K562 (cell line): ENCODE results near the gene STK33. TPM values are rescaled to one million over a fixed set of nuclear protein-coding genes. Genes with fewer than 3 reads are reported as not detected.

Experiments
- CSDE1 ChIP-seq, 2 experiments: fragments of 450-650 bp; IDR thresholded peaks; 2 replicates each; pipeline ENCODE4 v1.6.1; 2016; ENCODE audit warnings: mild to moderate bottlenecking in 1 of 2
- GTF2B ChIP-seq: IDR thresholded peaks from 2 replicates; pipeline ENCODE4 v1.6.1; 2011; ENCODE audit not compliant: insufficient read length; ENCODE audit errors: extremely low read depth
- HNRNPH1 ChIP-seq: fragments of 200-400 bp; formaldehyde crosslinking; optimal IDR thresholded peaks from 2 replicates; pipeline ENCODE3; 2017; ENCODE audit warnings: low read depth, mild to moderate bottlenecking, low read length, moderate library complexity
- HSF4 ChIP-seq: fragments of 250-450 bp; sonication (Bioruptor Pico); IDR thresholded peaks from 2 replicates; pipeline ENCODE4 v2.1.2; 2022; ENCODE audit warnings: mild to moderate bottlenecking, moderate library complexity, borderline replicate concordance
- KDM4B ChIP-seq, 2 experiments: fragments of 450-650 bp in 1 of 2; sonication (generic) in 1 of 2; IDR thresholded peaks; 2 replicates each; pipeline ENCODE4 v1.6.1; 2016 to 2017; ENCODE audit warnings: borderline replicate concordance in 2 of 2, antibody characterized with exemption in 1 of 2, low read depth in 1 of 2, mild to moderate bottlenecking in 1 of 2
- MCM5 ChIP-seq: fragments of 450-650 bp; IDR thresholded peaks from 2 replicates; pipeline ENCODE4 v1.6.1; 2016; ENCODE audit warnings: low read depth
- MTF1 ChIP-seq: fragments of 250-450 bp; sonication (Bioruptor Pico); IDR thresholded peaks from 2 replicates; pipeline ENCODE4 v1.9.0; 2021; ENCODE audit warnings: moderate library complexity, mild to moderate bottlenecking, inconsistent platforms, borderline replicate concordance
- NR1H2 ChIP-seq: sonication (generic); formaldehyde crosslinking; IDR thresholded peaks from 2 replicates; pipeline ENCODE4 v1.4.0; 2020; ENCODE audit warnings: mild to moderate bottlenecking, missing genetic modification reagents
- STAT6 ChIP-seq: sonication (generic); formaldehyde crosslinking; IDR thresholded peaks from 2 replicates; pipeline ENCODE4 v1.8.1; 2023; ENCODE audit warnings: mild to moderate bottlenecking, missing genetic modification reagents
- TCF7L2 ChIP-seq: fragments of 150-350 bp; IDR thresholded peaks from 2 replicates; pipeline ENCODE4 v1.6.1; 2016; ENCODE audit warnings: low read depth, mild to moderate bottlenecking, low read length, moderate library complexity
- TEAD1 ChIP-seq, 2 experiments: fragments of 450-650 bp in 1 of 2; sonication (generic) in 1 of 2; formaldehyde crosslinking; IDR thresholded peaks; 2 replicates each; pipeline versions ENCODE4 v1.4.0 to v1.8.0; 2020 to 2022; ENCODE audit warnings: mild to moderate bottlenecking in 2 of 2, missing genetic modification reagents in 1 of 2
- ZBTB43 ChIP-seq: sonication (generic); formaldehyde crosslinking; IDR thresholded peaks from 2 replicates; pipeline ENCODE4 v1.8.0; 2023; ENCODE audit warnings: mild to moderate bottlenecking, missing genetic modification reagents
- ZNF785 ChIP-seq: fragments of 250-450 bp; sonication (Bioruptor Pico); IDR thresholded peaks from 2 replicates; pipeline ENCODE4 v1.4.0; 2020; ENCODE audit warnings: mild to moderate bottlenecking
- polyA plus RNA-seq, 8 experiments: library from polyadenylated mRNA; depleted of rRNA in 4 of 8; stranded (reverse) in 5 of 8; unstranded in 3 of 8; fragments of >200 nt; fragmentation: Nextera tagmentation in 2 of 8; fragmentation: Illumina TruSeq in 1 of 8; extraction: Ambion mirVana in 2 of 8; extraction: Trizol in 1 of 8; gene quantifications; 2 replicates each; pipeline versions ENCODE4 v1.2.1 to v1.2.3, GENCODE V29; 2011 to 2014; ENCODE audit warnings: inconsistent platforms in 1 of 8, missing spikeins in 1 of 8
- total RNA-seq, 7 experiments: library from RNA; depleted of rRNA in 6 of 7; stranded (reverse); fragments of >200 nt in 6 of 7; fragmentation: Illumina TruSeq in 2 of 7; extraction: Trizol in 2 of 7; gene quantifications; 2 replicates each; pipeline versions ENCODE4 v1.2.1 to v1.2.3, GENCODE V29; 2011 to 2021; ENCODE audit warnings: low replicate concordance in 1 of 7

Gene STK33
- total and polyA plus RNA-seq, 9 of the 15 experiments (the other 6 are each of a cell fraction or from before 2014, with no cell fraction given), result not detected

- TF ChIP-seq NR1H2 (no peak), TCF7L2 (no peak), HNRNPH1 (no peak), KDM4B (IDR thresholded peaks at IDR 0.05; ENCODE audit: borderline replicate concordance in 2 of 2, low read depth in 1 of 2) (no peak), MCM5 (no peak), STAT6 (CRISPR knock-in tag) (no peak), TEAD1 (CRISPR knock-in tag; IDR thresholded peaks at IDR 0.05) (no peak), ZNF785 (no peak), GTF2B (no peak), MTF1 (CRISPR knock-in tag) (no peak), HSF4 (CRISPR knock-in tag) (no peak), CSDE1 (IDR thresholded peaks at IDR 0.05) (no peak), ZBTB43 (CRISPR knock-in tag) (no peak)
These were observed 60.7 kb downstream of the STK33 start (continued) for GRCh38 chr11:8533332-8533731.
